OCI-LY1 (cell line): ENCODE measurements around the gene NOS1.

Experiments
- H2AFZ ChIP-seq: fragments of 200-600 bp; sonication (generic), shearing (Covaris generic); 2 replicates; pipeline ENCODE4 v1.6.0; 2014; ENCODE audit warnings: antibody characterized with exemption, mild to moderate bottlenecking, low read length
- H3F3A ChIP-seq: fragments of 200-600 bp; sonication (generic), shearing (Covaris generic); 2 replicates; pipeline ENCODE4 v1.6.0; 2014; ENCODE audit warnings: mild to moderate bottlenecking, antibody characterized with exemption, low read length, moderate library complexity; ENCODE audit not compliant: insufficient read depth
- H3K27ac ChIP-seq: fragments of 200-600 bp; sonication (generic); 2 replicates; pipeline ENCODE4 v1.5.1; 2014; ENCODE audit warnings: low read length, mixed run types, mild to moderate bottlenecking, low read depth; ENCODE audit not compliant: poor library complexity, severe bottlenecking
- H3K27me3 ChIP-seq: fragments of 200-600 bp; sonication (generic); 2 replicates; pipeline ENCODE4 v1.6.0; 2014; ENCODE audit warnings: antibody characterized with exemption, mild to moderate bottlenecking, low read length, moderate library complexity; ENCODE audit not compliant: insufficient read depth
- H3K36me3 ChIP-seq: fragments of 200-600 bp; sonication (generic); 2 replicates; pipeline ENCODE4 v1.6.1; 2014; ENCODE audit warnings: mild to moderate bottlenecking, antibody characterized with exemption, low read length, moderate library complexity, mixed read lengths; ENCODE audit not compliant: insufficient read depth
- H3K4me1 ChIP-seq: fragments of 200-600 bp; sonication (generic); 2 replicates; pipeline ENCODE4 v1.5.1; 2014; ENCODE audit warnings: mild to moderate bottlenecking, low read length, moderate library complexity; ENCODE audit not compliant: insufficient read depth, severe bottlenecking
- H3K4me2 ChIP-seq: fragments of 200-600 bp; sonication (generic), shearing (Covaris generic); 2 replicates; pipeline ENCODE4 v1.6.1; 2014; ENCODE audit warnings: low read length
- H3K4me3 ChIP-seq: fragments of 200-600 bp; sonication (generic); 2 replicates; pipeline ENCODE4 v1.5.1; 2014; ENCODE audit warnings: low read length, low read depth, mild to moderate bottlenecking, mixed read lengths; ENCODE audit not compliant: poor library complexity, severe bottlenecking
- H3K79me2 ChIP-seq: fragments of 200-600 bp; shearing (Covaris generic); 2 replicates; pipeline ENCODE4 v1.6.1; 2016; ENCODE audit warnings: mixed run types, low read length, mixed read lengths; ENCODE audit not compliant: insufficient read depth
- H3K9ac ChIP-seq: fragments of 200-600 bp; sonication (generic), shearing (Covaris generic); 2 replicates; pipeline ENCODE4 v1.6.1; 2014; ENCODE audit warnings: mild to moderate bottlenecking, low read length, mixed read lengths
- H3K9me2 ChIP-seq: fragments of 200-600 bp; sonication (generic), shearing (Covaris generic); 2 replicates; pipeline ENCODE4 v1.6.1; 2014; ENCODE audit warnings: low read depth, mild to moderate bottlenecking, low read length, mixed read lengths
- H3K9me3 ChIP-seq: fragments of 200-600 bp; shearing (Covaris generic); 2 replicates; pipeline ENCODE4 v1.6.1; 2014; ENCODE audit warnings: low read length, mixed read lengths
- H4K20me1 ChIP-seq: fragments of 200-600 bp; sonication (generic), shearing (Covaris generic); 2 replicates; pipeline ENCODE4 v1.6.0; 2016; ENCODE audit warnings: mild to moderate bottlenecking, low read length; ENCODE audit not compliant: insufficient read depth
- EZH2 ChIP-seq: fragments of 200-600 bp; sonication (generic), shearing (Covaris generic); IDR thresholded peaks from 2 replicates; pipeline ENCODE4 v1.8.0; 2017; ENCODE audit warnings: borderline replicate concordance, mixed run types, mild to moderate bottlenecking, antibody characterized with exemption, low read length, moderate library complexity, mixed read lengths
- TF ChIP-seq, protein P1 (sequence below): fragments of 200-600 bp; sonication (generic), shearing (Covaris generic); IDR thresholded peaks from 2 replicates; pipeline ENCODE4 v1.5.1; 2017; ENCODE audit warnings: mild to moderate bottlenecking, antibody characterized with exemption, low read length, moderate library complexity, mixed read lengths

Gene NOS1

DNA sequence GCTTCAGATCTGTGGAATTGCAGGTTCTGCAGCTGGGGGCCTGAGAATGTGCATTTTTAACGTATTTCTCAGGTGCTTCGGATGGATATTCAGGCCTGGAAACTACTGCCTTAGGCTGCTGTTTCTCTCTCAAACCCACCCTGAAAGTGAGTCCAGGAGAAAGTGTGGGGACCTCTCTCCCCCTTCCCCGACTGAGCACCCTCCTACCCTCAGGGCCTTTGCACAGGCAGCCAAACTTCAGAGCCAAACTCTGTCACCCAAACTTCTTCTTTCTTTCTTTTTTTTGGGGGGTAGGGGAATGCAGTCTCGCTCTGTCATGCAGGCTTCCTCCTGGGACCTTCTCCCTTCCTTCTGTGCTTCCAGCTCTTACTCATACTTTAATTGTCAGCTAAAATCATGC is 88.7 kb downstream of the NOS1 start:
- Histone ChIP-seq H3K4me3 (no peak overlapping the region), H3K27ac (no peak overlapping the region)
- TF ChIP-seq, protein P1, sequence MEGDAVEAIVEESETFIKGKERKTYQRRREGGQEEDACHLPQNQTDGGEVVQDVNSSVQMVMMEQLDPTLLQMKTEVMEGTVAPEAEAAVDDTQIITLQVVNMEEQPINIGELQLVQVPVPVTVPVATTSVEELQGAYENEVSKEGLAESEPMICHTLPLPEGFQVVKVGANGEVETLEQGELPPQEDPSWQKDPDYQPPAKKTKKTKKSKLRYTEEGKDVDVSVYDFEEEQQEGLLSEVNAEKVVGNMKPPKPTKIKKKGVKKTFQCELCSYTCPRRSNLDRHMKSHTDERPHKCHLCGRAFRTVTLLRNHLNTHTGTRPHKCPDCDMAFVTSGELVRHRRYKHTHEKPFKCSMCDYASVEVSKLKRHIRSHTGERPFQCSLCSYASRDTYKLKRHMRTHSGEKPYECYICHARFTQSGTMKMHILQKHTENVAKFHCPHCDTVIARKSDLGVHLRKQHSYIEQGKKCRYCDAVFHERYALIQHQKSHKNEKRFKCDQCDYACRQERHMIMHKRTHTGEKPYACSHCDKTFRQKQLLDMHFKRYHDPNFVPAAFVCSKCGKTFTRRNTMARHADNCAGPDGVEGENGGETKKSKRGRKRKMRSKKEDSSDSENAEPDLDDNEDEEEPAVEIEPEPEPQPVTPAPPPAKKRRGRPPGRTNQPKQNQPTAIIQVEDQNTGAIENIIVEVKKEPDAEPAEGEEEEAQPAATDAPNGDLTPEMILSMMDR, result no peak
- no peak for TF ChIP-seq EZH2

DNA sequence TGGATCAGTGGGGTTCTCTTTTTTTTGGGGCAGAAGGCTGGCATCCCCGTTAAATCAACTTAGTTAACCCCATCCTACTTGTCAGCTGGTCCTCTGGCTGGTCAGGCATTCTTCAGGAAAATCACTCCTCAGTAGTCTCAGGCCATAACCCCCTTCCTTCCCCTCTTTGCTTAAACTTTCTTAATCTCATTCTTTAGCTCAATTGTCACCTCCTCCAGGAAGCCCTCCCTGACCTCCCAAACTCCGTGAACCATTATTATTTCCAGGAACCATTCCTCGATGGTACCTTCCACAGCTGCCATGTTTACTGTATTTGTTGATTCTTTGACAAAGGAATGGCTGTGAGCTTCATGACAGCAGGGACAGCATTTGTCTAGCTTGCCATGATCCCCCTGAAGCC is 98.7 kb downstream of the NOS1 start:
- Histone ChIP-seq H3K4me3 (no peak overlapping the region), H3K79me2 (no peaks in the 10 kb centered on the region), H3F3A (no peaks in the 10 kb centered on the region), H3K9me2 (no peaks in the 10 kb centered on the region), H3K4me1 (no peaks in the 10 kb centered on the region), H3K36me3 (no peaks in the 10 kb centered on the region), H4K20me1 (no peaks in the 10 kb centered on the region), H3K9me3 (no peaks in the 10 kb centered on the region), H3K27ac (no peak overlapping the region), H2AFZ (no peak overlapping the region), H3K27me3 (no peaks in the 10 kb centered on the region), H3K9ac (no peak overlapping the region), H3K4me2 (no peak overlapping the region)
- TF ChIP-seq, protein P1, result no peak
- no peak for TF ChIP-seq EZH2

More for the DNA sequence above, 88.7 kb downstream of the NOS1 start:
- H3K27me3 ChIP-seq, result 0 out of 2 replicates have a peak, but pooled peaks cover 3% of the 10 kb centered on the region
- no peaks in the 10 kb centered on the region for H4K20me1 ChIP-seq
- H3F3A ChIP-seq, result no peaks in the 10 kb centered on the region
- H2AFZ ChIP-seq, result no peak overlapping the region
- no peak overlapping the region for H3K4me2 ChIP-seq
- H3K36me3 ChIP-seq, result no peaks in the 10 kb centered on the region
- no peaks in the 10 kb centered on the region for H3K4me1 ChIP-seq
- no peaks in the 10 kb centered on the region for H3K9me3 ChIP-seq
- no peak overlapping the region for H3K9ac ChIP-seq
- no peaks in the 10 kb centered on the region for H3K9me2 ChIP-seq
- no peaks in the 10 kb centered on the region for H3K79me2 ChIP-seq

DNA sequence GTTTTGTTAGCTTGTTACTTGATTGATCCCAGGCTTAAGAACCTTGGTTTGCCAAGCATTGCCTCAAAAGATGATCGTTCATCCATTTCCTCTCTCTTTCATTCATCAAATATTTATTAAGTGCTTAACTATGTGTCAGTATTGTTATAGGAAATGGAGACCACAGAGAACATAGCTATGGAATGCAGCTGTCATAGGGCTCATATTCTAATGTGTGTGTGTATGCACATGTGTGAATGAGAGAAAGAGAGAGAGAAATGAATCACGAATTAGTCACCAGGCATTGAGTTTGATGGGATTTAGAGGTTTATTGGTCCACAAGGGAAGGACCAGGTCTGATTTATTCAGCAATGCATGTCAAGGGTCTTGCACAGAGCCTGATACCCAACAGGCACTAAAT is 100.2 kb downstream of the NOS1 start:
- Histone ChIP-seq H3K4me3 (no peak overlapping the region), H3F3A (no peaks in the 10 kb centered on the region), H3K4me2 (no peak overlapping the region), H3K27me3 (no peaks in the 10 kb centered on the region), H3K27ac (no peak overlapping the region), H3K4me1 (no peaks in the 10 kb centered on the region), H2AFZ (no peak overlapping the region), H3K9ac (no peak overlapping the region), H3K9me2 (no peaks in the 10 kb centered on the region), H4K20me1 (no peaks in the 10 kb centered on the region), H3K9me3 (no peaks in the 10 kb centered on the region), H3K36me3 (no peaks in the 10 kb centered on the region), H3K79me2 (no peaks in the 10 kb centered on the region)
- TF ChIP-seq, protein P1, result no peak
- TF ChIP-seq EZH2, result no peak
